HG02852 (cell line): ENCODE measurements around the gene AMH.

Source experiments
- ATAC-seq: cut with Tn5 transposase; IDR thresholded peaks from one replicate; pipeline ENCODE4 v1.9.1; 2021; ENCODE audit warnings: mild to moderate bottlenecking, moderate library complexity; ENCODE audit not compliant: unreplicated experiment

AMH gene

GRCh38 chr19:2282862-2283237 is 33.7 kb downstream of the AMH start:
- ATAC-seq: no peak

DNA sequence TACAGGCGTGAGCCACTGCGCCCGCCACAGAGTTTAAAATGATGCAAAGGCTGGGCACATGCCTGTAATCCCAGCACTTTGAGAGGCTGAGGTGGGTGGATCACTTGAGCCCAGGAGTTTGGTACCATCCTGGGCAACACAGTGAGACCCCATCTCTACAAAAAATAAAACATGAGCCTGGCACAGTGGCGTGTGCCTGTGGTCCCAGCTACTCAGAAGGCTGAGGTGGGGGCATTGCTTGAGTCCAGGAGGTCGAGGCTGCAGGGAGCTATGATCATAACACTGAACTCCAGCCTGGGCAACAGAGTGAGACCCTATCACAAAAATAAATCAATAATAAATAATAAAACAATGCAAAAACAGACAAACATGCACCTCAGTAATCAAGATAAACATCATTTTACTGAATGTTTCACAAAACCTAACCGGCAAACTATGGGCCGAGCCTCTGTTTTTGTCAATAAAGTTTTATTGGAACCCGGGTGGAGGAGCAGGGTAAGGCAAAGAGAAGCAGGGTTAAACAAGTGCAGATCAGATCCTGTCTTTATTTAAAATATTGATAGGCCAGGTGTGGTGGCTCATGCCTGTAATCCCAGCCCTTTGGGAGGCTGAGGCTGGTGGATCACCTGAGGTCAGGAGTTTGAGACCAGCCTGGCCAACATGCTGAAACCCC is 34.8 kb downstream of the AMH start:
- ATAC-seq: no peak

- ATAC-seq: no peak
Observed at GRCh38 chr19:2286402-2287140, 37.4 kb downstream of the AMH start.

DNA sequence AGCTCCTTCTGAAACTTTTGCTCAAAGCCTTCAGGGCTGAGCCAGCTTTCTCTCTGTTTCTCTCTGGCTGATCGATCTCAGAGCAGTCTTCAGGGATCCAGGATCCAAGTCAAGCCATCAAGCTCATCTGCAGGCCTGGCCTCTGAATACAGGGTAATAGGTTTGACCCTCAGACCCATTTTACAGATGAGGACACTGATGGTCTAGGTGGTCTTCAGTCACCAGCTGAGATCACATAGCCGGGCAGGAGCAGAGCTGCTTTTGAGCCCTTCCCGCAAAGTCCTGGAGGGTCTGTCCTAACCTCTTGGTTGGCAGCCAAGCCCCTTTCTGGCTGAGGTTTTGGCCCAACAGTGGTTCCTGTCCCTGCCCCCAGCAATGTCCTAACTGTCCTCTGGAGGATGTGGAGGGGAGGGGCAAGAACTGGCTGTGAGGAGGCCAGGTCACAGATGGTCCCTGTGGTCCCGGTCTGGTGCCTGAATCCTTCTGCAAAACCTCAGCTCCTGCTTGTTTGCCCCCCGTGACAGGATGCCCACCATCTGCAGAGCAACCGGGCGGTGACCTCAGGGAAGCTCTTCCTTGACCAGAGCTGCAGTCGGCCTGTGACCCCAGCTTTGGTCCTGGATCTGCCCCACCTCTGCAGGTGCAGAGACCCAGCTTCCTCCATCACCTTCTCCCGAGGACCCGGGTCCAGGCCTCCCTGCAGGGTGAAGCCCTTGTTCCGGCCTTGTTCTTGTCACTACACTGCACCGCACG is 38.6 kb downstream of the AMH start:
- ATAC-seq: no peak

GRCh38 chr19:2288338-2288817 is 39.3 kb downstream of the AMH start:
- ATAC-seq: no peak

DNA sequence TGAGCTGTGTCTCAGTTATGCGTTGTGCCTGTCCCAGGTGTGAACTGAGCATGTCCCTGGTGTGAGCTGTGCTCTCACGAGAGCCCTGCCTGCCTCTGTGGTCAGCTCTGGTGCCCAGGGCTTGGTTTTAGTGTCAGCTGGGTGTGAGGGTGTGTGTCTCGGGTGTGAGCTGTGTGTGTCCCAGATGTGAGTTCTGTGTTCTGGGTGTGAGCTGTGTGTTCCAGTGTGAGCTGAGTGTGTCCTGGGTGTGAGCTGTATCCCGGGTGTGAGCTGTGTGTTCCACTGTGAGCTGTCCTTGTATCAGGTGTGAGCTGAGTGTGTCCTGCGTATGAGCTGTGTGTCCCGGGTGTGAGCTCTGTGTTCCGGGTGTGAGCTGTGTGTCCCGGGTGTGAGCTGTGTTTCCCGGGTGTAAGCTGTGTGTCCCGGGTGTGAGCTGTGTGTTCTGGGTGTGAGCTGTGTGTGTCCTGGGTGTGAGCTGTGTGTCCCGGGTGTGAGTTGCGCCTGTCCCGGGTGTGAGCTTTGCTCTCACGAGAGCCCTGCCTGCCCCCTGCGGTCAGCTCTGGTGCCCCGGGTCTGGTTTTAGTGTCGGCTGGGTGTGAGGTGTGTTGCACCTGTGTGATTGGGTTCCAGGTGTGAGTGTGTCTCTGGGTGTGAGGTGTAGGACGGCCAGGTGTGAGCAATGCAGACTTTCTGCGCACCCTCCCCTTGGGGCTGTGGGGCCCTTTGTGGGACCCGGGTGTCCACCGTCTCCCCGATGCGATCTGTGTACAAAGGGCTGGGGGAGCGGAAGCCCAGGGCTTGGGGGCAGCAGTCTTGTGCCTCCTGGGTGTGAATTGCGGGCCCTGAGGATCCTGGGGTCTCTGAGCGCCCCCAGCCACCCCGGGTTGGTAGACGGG is 39.9 kb downstream of the AMH start:
- no peak for ATAC-seq

DNA sequence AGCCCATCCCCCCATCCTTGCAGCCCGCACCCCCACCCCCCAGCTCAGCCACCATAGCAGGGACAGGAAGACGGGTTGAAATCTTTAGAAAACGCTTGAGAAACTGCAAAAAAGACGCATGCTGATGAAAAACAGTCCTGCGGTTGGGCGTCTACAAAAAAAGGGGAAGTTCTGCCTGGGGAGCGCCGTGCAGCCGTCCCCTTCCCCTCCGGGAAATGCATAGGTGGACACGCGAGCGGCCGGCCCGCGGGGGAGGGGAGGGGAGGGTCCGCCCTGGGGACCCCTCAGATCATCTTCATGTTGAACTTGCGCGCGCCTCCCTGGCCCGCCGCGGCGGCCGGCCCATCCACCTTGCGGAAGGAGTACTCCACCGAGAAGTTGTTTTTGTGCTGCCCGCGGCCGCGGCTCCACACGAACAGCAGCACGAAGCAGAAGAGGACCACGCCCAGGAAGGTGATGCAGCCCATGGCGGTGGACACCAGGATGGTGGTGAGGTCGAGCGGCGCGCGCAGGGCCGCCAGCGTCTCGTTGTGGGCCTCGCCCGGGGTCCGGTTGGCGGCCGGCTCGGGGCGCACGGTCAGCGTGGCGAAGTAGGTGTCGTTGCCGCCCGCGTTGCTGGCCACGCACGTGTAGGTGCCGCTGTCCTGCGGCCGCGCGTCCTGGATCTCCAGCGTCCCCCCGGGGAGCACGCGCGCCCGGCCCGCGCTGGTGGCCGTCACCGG is 40.8 kb downstream of the AMH start:
- no peak for ATAC-seq

DNA sequence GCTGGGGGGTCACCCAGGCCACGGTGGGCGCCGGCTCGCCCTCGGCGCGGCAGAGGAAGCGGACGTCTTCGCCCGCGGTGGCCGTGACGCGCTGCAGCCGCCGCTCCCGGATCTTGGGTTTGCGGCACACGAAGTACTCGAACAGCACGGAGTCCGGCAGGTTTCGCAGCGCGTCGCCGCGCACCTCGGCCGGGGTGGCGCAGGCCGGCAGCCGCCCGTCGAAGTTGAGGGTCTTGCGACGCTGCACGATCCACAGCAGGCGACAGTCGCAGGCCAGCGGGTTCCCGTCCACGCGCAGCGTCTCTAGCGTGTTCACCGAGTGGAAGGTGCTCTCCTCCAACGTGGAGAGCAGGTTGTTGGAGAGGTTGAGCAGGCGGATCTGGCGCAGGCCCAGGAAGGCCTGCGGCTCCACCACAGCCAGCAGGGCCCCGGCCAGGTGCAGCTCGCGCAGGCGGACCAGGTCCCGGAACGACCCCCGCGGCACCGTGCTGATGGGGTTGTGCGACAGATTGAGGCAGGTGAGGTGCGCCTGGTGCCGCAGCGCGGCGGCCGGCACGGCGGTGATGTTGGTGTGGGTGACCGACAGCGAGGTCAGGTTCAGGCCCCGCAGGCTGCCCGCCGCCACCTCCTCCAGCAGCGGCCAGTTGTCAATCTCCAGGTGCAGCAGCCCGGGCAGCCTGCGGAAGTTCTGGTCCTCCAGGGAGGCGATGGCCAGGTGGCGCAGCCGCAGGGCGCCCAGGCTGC is 41.5 kb downstream of the AMH start:
- no peak for ATAC-seq

- no peak for ATAC-seq
Observed at GRCh38 chr19:2291185-2291751, 42.1 kb downstream of the AMH start.

- ATAC-seq: no peak
Observed at GRCh38 chr19:2294687-2295335, 45.7 kb downstream of the AMH start.

- ATAC-seq: no peak
Observed at GRCh38 chr19:2296141-2296540, 47.0 kb downstream of the AMH start.

GRCh38 chr19:2300533-2300932 is 51.4 kb downstream of the AMH start:
- ATAC-seq: no peak
